Right kidney (tissue), 9 donors: ENCODE results near the gene COQ6.
"Not testable (repeated sequence)": the region's sequence is repeated elsewhere in the genome, so short reads cannot be mapped to it uniquely, and the experiment has no call there.

Source experiments
- DNase-seq: peaks from one replicate; pipeline ENCODE4 v3.0.0-alpha.2; 2016
- long read RNA-seq, 8 donors: transcript quantifications; one replicate each; lab custom pipeline, GENCODE V29; 2026

Gene COQ6
- long read RNA-seq, donor 1, transcript COQ6-201 (12 exons, 2,118 nt), result major isoform, 11 of 23 reads
- long read RNA-seq, donor 1, partial matches to known transcripts, result 0 of 23 reads
- long read RNA-seq, donor 1, other reads (novel, unspliced or antisense), result 11 of 23 reads
- long read RNA-seq, donor 2, transcript COQ6-201 (12 exons, 2,118 nt), result major isoform, 5 of 17 reads
- long read RNA-seq, donor 2, partial matches to known transcripts, result 7 of 17 reads
- long read RNA-seq, donor 2, other reads (novel, unspliced or antisense), result 0 of 17 reads
- long read RNA-seq, donor 3, partial matches to known transcripts, result 0 of 3 reads
- long read RNA-seq, donor 3, other reads (novel, unspliced or antisense), result 0 of 3 reads
- long read RNA-seq, donor 4, partial matches to known transcripts, result 67 of 71 reads
- long read RNA-seq, donor 4, other reads (novel, unspliced or antisense), result 0 of 71 reads
- long read RNA-seq, donor 5, partial matches to known transcripts, result 0 of 4 reads
- long read RNA-seq, donor 5, other reads (novel, unspliced or antisense), result 0 of 4 reads
- long read RNA-seq, donor 6, partial matches to known transcripts, result 23 of 27 reads
- long read RNA-seq, donor 6, other reads (novel, unspliced or antisense), result 0 of 27 reads
- long read RNA-seq, donor 7, result 0 reads
- long read RNA-seq, donor 8, transcript COQ6-201 (12 exons, 2,118 nt), result major isoform, 5 of 19 reads
- long read RNA-seq, donor 8, partial matches to known transcripts, result 9 of 19 reads
- long read RNA-seq, donor 8, other reads (novel, unspliced or antisense), result 0 of 19 reads

DNA sequence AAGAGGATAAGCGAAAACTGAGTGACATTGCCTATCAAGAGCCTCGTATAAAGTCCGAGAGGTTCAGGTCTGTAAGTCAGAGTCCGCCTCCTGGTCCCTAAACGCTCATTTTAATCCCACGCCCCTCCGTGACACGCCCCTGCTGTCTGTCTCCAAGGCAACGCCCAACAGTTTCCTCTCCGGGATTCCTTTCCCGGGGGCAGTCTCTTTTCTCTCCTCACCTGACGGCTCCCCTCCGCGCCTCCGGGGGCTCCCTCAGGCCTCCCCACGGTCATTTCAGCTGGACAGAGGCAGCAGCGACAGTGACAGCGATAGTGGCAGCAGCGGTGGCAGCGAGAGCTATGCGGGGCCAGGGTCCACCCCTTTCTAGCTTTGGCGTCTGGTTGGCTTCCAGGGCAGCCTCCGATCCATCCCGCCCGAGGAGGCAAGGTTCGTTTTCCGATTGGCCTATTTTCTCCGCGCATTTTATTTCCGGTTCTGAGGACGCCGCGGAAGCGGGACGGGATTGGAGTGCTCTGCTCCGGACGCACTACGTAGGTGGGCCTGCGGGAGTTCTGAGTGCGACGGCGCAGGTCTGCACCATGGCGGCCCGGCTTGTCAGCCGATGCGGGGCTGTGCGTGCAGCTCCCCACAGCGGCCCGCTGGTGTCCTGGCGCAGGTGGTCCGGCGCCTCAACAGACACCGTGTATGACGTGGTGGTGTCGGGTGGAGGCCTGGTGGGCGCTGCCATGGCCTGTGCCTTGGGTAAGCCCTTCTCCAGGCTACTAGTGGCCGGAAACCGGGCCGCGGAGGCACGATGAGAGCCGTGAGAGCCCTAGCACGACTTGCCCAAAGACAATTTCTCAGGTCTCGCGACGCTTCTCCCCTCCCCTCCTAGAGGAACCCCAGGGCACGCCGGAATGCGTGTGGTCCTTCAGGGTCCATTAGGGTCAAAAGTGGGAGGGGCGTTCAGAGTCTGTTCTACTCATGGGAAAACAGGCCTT, at the start of gene COQ6, which contains the start of gene FAM161B:
Gene COQ6, plus strand, starts transcription at position 551 of the 983 bp plus-strand sequence. Its CDS starts 31 bp downstream, at position 582.
Gene FAM161B, minus strand, starts transcription at position 343 of the 983 bp plus-strand sequence. Its CDS starts 68 bp downstream, at position 275.
- peak; percentile 94 for DNase-seq

DNA sequence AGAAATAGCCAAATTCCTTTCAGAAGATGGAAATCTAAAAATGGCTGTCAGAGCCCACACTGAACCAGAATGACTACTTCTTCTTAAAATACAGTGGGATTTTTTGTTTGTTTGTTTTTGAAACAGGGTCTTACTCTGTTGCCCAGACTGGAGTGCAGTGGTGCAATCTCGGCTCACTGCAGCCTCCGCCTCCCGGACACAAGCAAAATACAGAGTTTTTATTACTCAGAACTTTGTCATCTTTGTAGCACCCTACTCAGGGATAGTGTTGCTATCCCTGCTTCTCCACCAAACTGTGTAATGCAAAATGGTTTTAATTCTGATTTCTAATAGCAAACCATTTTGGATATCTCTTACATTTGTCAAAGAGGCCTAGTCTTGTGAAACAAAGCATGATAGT, 47.1 kb upstream of the COQ6 start:
- no peak for DNase-seq

DNA sequence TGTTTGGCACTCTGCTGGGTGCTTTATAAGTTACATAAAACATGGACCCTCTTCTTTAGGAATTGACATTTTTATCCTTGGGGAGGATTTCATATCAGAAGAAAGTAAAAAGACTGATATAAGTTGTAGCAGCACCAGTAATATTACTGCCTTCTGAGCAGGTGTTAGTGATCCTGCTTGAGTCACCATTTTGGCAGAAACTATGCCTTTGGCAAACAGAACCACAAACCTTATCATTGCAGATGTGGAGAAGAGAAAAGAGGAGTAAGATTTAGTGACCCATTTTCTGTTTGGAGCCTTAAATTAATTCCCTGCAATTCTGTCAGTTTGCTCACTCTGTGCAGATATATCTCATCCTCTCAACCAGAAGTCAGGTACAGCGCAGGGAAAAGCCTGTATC, 40.4 kb upstream of the COQ6 start:
- no peak for DNase-seq

DNA sequence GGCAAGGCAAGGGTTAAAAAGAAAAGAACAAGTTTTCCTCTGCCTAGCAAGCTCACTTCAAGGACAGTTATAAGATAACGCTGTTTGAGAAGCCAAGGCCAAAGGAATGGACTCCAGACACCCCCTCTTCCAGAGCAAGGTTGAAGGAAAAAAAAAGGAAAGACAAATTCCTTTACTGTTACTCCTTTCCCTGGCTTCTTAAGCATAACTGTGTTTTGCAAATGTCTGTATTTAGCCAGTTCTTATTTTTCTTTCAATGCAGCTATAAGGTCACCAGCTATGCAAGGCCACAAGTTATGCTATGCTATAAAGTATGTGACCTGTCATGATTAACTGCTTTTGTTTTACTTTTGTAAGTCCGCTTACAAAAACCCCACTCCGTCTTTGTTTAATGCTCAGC, 36.8 kb upstream of the COQ6 start:
- no peak for DNase-seq

DNA sequence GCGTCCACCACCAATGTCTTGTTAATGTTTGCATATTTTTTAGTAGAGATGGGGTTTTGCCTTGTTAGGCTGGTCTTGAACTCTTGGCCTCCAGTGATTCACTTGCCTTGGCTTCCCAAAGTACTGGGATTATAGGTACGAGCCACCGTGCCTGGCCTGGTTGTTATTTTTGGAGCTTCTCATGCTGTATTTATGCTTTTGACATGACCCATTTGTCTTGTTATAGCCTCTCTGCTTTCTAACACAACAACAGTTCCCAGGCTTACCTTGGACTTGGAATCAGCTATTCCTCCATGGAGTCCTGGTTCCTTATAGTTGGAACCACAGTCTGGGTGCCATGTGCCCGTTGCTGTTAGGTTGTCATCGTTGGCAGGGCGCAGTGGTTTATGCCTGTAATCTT, 33.8 kb upstream of the COQ6 start:
- DNase-seq, result no peak

DNA sequence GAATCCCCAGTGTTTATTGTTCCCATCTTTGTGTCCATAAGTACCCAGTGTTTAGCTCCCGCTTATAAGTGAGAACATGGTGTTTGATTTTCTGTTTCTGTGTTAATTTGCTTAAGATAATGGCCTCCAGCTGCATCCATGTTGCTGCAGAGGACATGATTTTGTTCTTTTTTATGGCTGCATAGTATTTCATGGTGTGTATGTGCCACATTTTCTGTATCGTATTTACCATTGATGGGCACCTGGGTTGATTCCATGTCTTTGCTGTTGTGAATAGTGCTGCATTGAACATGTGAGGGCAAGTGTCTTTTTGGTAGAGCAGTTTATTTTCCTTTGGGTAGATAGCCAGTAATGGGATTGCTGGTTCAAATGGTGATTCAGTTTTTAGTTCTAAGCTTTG, 30.6 kb upstream of the COQ6 start:
- not testable (repeated sequence) for DNase-seq

DNA sequence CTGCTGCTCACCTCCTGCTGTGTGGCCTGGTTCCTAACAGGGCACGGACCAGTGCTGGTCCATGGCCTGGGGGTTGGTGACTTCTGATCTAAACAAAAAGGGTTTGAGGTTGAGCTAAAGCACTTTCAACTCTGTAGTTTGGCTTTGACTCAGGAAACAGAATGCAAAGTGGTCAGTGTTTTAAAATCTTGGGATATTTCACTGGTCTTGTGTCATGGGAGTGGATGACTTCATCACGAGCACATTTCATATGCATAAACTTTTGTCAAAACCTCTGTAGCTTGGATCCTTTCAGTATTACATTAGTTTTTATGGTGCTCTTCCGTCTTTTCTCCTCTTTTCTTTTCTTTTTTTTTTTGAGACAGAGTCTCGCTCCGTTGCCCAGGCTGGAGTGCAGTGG, 25.8 kb upstream of the COQ6 start:
- DNase-seq, result no peak

DNA sequence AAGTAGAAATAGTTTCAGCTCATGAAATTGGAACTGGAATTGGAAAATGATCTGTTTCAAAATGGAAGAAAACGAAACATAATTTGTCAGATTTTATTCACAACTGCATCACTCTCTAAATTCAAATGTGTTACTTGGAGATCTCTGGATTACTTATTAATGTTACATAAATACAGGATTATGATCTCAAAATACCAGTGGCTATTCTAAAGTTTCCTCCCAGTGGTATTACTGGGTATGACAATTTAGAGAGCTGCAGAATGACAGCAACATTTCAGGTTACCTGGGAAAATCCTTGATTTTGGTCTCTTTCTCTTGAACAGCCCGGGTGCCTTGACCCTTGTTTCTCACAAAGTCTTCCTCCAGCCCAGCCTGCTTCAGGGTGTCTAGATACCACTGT, 14.4 kb upstream of the COQ6 start:
- no peak for DNase-seq

DNA sequence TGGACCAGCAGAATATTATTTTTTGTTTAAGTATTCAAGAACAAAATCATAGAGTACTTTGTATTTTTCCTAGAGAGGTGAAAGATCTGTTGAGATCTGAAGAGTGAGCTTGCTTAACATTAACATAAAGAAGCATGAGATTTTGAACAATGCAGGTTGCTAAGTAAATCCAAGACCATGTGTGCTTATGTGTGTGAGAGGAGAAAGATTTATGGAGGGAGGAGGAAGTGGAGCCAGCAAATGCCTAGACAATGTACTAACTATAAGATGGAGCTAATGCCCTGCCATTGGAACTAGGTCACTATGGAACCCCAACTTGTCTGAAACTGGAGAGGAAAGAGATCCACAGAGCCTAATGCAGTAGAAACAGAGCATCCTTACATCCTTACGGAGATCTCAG, 13.6 kb upstream of the COQ6 start:
- no peak for DNase-seq

DNA sequence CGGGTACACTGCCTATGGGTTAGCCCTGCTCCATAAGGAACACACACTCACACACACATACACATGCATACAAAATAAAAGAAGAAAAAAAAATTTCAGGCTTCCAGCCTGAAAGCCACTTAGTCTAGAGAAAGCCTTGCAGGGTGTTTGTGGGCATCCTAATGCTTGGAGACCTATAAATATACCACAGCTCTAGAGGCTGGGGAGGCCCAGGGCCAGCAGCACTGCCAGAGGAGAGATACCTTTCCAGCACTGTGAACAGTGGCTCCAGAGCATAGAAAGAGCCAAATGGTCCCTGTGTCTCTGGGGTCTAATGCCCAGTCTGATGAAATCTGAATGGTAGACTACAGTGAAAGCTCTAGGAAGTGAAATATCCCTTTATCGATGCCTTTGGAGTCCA, 13.1 kb upstream of the COQ6 start:
- no peak for DNase-seq

DNA sequence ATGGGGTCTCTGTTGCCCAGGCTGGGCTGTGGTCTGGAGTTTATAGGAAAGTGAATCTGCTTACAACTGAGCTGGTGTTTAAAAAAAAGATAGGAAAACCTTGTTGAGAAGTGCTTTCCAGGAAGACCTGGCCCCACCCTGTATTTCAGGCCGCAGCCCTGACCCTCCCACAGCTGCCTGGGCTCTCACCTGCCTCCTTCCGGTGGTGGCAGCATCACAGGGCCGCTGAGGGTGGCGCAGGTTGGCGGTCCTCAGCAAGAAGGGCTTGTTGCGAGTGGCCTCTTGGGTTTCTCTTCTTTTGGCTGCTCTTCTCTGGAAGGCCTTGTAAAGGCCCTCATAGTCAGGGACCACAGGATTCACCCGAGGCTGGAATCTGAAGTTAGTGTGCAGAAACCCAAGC, 7.9 kb upstream of the COQ6 start:
- no peak for DNase-seq

DNA sequence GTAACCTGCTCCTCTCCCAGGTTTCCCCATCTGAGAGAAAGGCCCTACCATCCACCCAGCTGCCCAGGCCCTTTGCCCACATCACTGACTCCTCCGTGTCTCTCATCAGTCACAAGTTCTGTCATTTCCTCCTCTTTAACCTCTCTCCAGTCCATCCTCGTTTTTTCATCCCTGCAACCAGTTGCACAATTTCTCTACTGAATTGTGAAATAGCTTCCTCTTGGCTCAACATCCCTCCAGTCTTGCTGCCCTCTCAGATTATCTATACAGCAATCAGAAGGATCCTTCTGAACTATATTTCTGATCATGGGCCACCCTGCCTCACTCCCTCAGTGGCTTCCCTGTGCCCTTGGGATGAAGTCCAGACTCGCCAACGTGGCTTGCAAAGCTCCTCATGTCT, 7.0 kb upstream of the COQ6 start:
- DNase-seq, result no peak

DNA sequence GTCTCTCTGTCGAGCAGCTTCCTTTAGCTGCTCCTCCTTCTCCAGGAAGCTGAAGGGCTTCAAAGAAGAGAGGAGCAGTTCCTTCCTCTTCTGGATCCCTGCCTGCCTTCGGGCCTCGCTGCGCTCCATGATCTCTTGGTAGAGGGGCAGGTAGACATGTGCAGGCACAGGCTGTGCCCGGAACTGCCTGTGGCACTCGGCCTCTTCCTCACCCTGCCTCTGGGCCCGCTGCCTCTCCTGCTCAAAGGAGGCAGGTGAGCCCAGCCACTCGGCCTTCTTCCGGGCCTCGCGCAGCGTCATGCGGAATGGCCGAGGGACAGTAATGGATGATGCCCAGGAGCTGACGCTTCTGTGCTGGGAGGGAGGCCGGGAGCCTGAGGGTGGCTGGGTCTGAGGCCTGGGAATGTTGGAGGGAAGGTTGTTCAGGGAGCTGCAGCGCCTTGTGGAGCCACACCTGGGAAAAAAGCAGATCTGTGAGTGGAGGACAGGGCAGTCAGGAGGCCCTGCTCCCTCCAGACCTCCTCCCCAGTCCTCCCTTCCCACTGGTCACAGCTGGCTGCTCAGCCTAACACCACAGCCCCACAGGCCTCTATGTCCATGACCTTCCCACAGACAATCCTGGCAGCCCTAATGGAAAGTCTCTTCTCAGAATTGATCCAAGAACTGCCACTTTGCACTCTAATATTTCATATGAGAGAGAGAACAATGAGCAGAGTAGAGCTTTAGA, 5.5 kb upstream of the COQ6 start:
- DNase-seq, result no peak

DNA sequence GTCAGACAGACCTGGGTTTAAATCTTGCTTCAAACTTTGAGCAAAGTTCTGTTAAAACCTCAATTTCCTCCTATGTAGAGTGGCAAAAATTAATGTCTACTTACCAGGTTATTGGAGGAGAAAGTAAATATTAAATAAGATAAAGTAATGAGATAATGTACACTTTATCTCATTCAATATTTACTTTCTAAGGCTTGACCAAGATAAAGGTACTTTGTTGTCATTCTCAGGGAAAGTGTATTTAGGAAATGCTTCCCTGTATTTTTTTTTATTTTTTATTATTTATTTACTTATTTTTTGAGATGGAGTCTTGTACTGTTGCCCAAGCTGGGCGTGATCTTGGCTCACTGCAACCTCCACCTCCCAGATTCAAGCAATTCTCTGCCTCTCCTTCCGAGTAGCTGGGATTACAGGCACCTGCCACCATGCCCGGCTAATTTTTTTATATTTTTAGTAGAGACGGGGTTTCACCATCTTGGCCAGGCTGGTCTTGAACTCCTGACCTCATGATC, 4.9 kb upstream of the COQ6 start:
- no peak for DNase-seq

DNA sequence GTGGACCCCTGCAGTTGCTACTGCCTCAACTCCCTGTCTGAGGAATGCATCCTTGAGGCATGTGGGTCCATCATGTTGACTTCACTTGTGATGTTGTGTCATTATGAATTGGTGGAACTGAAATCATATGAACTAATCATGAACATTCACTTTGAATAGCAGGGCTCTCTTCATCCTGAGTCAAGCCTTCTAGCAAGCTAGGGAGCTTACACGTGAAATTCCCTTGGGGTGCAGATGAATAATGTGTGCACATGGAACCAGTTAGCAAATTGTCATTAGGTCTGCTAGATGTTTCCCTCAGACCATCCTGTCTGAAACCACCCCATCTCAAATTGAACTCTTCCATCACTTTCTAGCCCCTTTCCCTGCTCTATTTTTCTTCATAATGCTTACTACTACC, 3.6 kb downstream of the COQ6 start:
- DNase-seq, result no peak

DNA sequence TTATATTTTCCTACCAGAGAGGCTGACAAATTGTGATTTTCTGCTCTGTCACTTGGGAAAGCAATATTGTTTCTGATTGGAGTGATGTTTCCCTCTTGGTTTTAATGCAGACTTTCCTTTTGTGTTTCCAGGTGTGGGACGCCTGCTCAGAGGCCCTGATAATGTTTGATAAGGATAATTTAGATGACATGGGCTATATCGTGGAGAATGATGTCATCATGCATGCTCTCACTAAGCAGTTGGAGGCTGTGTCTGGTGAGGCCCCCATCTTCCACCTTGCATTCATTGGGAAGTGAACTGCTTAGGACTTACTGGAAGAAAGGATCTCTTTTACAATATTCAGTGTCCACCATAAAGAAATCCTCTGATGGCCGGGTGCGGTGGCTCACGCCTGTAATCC, 5.6 kb downstream of the COQ6 start:
- no peak for DNase-seq

DNA sequence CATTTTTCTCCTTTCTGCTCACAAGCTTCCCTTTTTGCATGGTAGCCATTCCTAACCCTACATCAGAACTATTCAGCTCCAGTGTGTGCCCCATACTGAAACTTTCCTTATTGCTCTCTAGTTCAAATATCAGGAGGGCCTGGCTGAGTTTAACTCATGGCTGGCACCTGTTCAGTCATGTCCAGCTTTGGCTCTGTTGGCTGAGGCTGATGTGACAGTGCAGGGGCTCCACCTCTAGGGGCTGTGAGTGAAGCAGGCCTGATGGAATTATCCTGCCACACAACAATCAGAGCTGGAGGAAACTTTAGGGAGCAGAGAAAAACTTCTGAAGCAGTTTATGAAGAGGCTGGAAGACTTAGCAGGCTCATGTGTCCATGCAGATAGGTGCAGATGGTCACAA, 8.5 kb downstream of the COQ6 start:
- no peak for DNase-seq

DNA sequence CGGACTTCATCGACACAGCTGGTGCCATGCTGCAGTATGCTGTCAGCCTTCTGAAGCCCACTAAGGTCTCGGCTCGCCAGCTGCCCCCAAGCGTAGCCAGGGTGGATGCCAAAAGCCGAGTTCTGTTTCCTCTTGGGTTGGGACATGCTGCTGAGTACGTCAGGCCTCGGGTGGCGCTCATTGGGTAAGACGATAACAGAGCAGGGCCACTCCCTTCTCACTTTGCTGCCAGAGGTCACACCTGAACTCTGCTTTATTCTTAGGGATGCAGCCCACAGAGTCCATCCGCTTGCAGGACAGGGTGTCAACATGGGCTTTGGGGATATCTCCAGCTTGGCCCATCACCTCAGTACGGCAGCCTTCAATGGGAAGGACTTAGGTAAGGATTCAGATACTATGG, 11.1 kb downstream of the COQ6 start:
- DNase-seq, result no peak

DNA sequence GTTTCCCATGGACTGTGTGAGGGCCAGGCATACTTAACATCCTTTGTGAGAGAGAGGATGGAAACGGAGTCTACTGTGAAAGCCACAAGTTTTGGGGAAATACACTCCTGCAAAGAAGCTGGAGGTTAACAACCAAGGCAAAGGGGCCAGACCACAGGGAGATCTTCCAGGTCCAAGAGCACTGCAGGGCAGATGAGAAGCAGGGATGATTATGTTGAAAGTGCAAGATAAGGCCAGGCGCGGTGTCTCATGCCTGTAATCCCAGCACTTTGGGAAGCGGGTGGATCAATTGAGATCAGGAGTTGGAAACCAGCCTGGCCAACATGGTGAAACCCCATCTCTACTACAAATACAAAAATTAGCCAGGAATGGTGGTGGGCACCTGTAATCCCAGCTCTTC, 15.1 kb downstream of the COQ6 start:
- DNase-seq, result no peak

DNA sequence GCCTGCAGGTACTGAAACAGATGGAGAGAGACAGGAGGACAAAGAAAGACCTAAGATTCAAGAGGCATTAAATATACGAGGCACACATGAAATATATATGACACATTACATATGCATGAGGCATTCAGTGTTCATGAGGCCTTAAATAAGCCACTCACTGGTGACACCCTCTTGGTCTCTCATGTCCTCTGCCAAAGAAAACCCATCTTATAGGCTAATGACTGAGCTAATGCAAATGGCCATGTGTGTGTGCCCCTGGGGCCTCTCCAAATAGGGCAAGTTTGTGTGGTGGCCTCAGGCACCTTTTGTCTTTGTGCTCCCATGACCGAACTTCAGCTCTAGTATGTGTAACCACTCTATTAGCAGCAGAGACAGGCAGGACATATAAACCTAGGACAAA, 18.8 kb downstream of the COQ6 start:
- no peak for DNase-seq

DNA sequence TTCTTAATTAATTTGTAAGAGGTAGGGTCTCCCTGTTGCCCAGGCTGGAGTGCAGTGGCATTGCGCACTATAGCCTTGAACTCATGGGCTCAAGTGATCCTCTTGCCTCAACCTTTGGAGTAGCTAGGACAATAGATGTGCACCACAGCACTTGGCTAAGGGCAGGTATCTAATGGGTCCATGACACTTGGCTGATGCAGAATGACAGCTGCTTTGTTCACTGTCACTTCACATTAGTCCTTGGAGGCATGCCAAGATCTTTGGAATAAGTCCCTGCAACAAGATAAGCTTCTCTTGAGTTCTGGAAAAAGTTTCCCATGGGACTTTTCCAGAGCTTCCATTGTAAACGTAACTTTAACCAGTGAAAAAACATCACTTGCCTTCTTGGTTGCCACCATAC, 23.4 kb downstream of the COQ6 start:
- no peak for DNase-seq

DNA sequence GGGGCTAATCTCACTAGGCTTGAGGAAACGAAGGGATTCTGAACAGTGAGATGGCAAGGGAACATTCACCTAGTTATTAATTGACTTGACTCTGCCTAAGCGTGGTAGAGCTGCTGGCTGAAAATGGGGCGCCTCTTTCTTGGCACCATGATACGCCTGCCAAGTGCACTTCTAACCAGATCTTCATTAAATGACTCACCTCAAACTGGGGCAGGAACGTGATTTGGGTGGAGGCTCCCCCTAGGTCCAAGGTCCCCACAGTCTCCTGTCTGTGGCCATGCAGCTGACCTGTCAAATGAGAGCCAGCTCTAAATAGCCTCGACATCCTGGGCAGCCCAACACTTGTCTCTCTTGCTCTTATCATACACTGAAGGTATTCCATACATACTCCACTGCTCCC, 26.0 kb downstream of the COQ6 start:
- DNase-seq, result no peak
